ENCODE data around the gene TMC3. TPM values are rescaled to one million over a fixed set of nuclear protein-coding genes. Genes with fewer than 3 reads are reported as not detected.

TMC3 gene
- total and polyA plus RNA-seq, 4 donors, result 0.02 to 0.13 TPM; not detected in 2

Other genes starting within 250 kb of the TMC3 start
- under 1 TPM; 0.75 to 0.84 TPM for gene CFAP161, start 239.9 kb downstream of the TMC3 start, total RNA-seq
- not detected for gene CFAP161, start 239.9 kb downstream of the TMC3 start, polyA plus RNA-seq
- 1 to 10 TPM; 4.7 to 6.9 TPM for gene IL16, start 177.3 kb downstream of the TMC3 start, total RNA-seq
- gene IL16, start 177.3 kb downstream of the TMC3 start, polyA plus RNA-seq, result 1 to 10 TPM; 1.9 to 4.1 TPM
- gene STARD5, start 50.1 kb downstream of the TMC3 start, total RNA-seq, result 10 to 100 TPM in 1 of 2 donors, 1 to 10 TPM in 1; 1.1 to 45.3 TPM
- 10 to 100 TPM; 26.1 to 47.0 TPM for gene STARD5, start 50.1 kb downstream of the TMC3 start, polyA plus RNA-seq